GM23338 (cell line): ENCODE measurements around the gene PFDN4. TPM values are rescaled to one million over a fixed set of nuclear protein-coding genes. Genes with fewer than 3 reads are reported as not detected.
A peak's percentile ranks its signal among the peaks of the same experiment; 100 is the strongest.

Experiments
- ATAC-seq: fragments of 200-7000 bp; cut with Tn5 transposase; 3 replicates; pipeline ENCODE4 v1.9.1; 2020
- DNase-seq: peaks from one replicate; pipeline ENCODE4 v3.0.0-alpha.2; 2015; ENCODE audit warnings: low spot score
- H2AFZ ChIP-seq: fragments of 200-600 bp; sonication (generic); 2 replicates; pipeline ENCODE4 v1.8.0; 2016; ENCODE audit warnings: antibody characterized with exemption, mild to moderate bottlenecking, moderate library complexity
- H3F3A ChIP-seq: fragments of 200-600 bp; sonication (generic); replicated peaks from 2 replicates; pipeline ENCODE4 v1.8.0; 2017; ENCODE audit warnings: antibody characterized with exemption, mixed run types, low read depth
- H3K27ac ChIP-seq: fragments of 200-600 bp; sonication (generic); 2 replicates; pipeline ENCODE4 v1.6.1; 2016; ENCODE audit warnings: low read depth
- H3K27me3 ChIP-seq: fragments of 200-600 bp; sonication (generic); 2 replicates; pipeline ENCODE4 v1.8.0; 2016; ENCODE audit warnings: mild to moderate bottlenecking, mixed run types, moderate library complexity; ENCODE audit not compliant: insufficient read depth
- H3K36me3 ChIP-seq: fragments of 200-600 bp; sonication (generic); 2 replicates; pipeline ENCODE4 v1.8.0; 2016; ENCODE audit warnings: mild to moderate bottlenecking; ENCODE audit not compliant: insufficient read depth
- H3K4me1 ChIP-seq: fragments of 200-600 bp; sonication (generic); 2 replicates; pipeline ENCODE4 v1.8.0; 2016; ENCODE audit warnings: mild to moderate bottlenecking, moderate library complexity; ENCODE audit not compliant: insufficient read depth
- H3K4me2 ChIP-seq: fragments of 200-600 bp; sonication (generic); 2 replicates; pipeline ENCODE4 v1.7.1; 2017; ENCODE audit warnings: mixed run types
- H3K4me3 ChIP-seq: fragments of 200-600 bp; sonication (generic); 2 replicates; pipeline ENCODE4 v1.6.1; 2016; ENCODE audit warnings: mixed run types
- H3K79me2 ChIP-seq: fragments of 200-600 bp; sonication (generic); replicated peaks from 2 replicates; pipeline ENCODE4 v1.8.0; 2017; ENCODE audit warnings: mild to moderate bottlenecking; ENCODE audit not compliant: insufficient read depth
- H3K9me2 ChIP-seq: fragments of 200-600 bp; sonication (generic); 2 replicates; pipeline ENCODE4 v1.8.0; 2017; ENCODE audit not compliant: insufficient read depth
- H4K20me1 ChIP-seq: fragments of 200-600 bp; sonication (generic); replicated peaks from 2 replicates; pipeline ENCODE4 v1.8.0; 2017; ENCODE audit warnings: mild to moderate bottlenecking; ENCODE audit not compliant: insufficient read depth
- H3K27ac Mint-ChIP-seq: 2 replicates; pipeline ENCODE4 v1.8.0; 2020; ENCODE audit warnings: inconsistent platforms, mild to moderate bottlenecking, moderate library complexity, mixed read lengths
- H3K27me3 Mint-ChIP-seq: 3 replicates; pipeline ENCODE4 v1.8.0; 2022; ENCODE audit warnings: low read depth, mild to moderate bottlenecking, moderate library complexity, mixed read lengths, inconsistent platforms; ENCODE audit not compliant: insufficient read depth, poor library complexity
- H3K36me3 Mint-ChIP-seq: 3 replicates; pipeline ENCODE4 v1.8.0; 2021; ENCODE audit warnings: low read depth, mild to moderate bottlenecking, inconsistent platforms, moderate library complexity, mixed read lengths
- H3K4me1 Mint-ChIP-seq: 3 replicates; pipeline ENCODE4 v1.8.0; 2020; ENCODE audit warnings: mild to moderate bottlenecking, inconsistent platforms, mixed read lengths
- H3K4me3 Mint-ChIP-seq: 3 replicates; pipeline ENCODE4 v1.8.0; 2021; ENCODE audit warnings: moderate library complexity, mild to moderate bottlenecking, inconsistent platforms, mixed read lengths
- H3K9me3 Mint-ChIP-seq: 3 replicates; pipeline ENCODE4 v1.8.0; 2020; ENCODE audit warnings: moderate library complexity, mild to moderate bottlenecking, inconsistent platforms, mixed read lengths
- CREB1 ChIP-seq: fragments of 250-450 bp; sonication (Bioruptor Pico); IDR thresholded peaks from 2 replicates; pipeline ENCODE4 v1.5.0; 2020; ENCODE audit warnings: low read depth, mild to moderate bottlenecking, moderate library complexity
- EZH2 ChIP-seq: fragments of 200-600 bp; sonication (generic); IDR thresholded peaks from one replicate; pipeline ENCODE4 v1.8.0; 2017; ENCODE audit warnings: antibody characterized with exemption, mild to moderate bottlenecking, low read depth; ENCODE audit not compliant: unreplicated experiment
- EZH2phosphoT487 ChIP-seq: fragments of 200-600 bp; sonication (generic); IDR thresholded peaks from one replicate; pipeline ENCODE4 v1.8.1; 2018; ENCODE audit warnings: antibody characterized with exemption; ENCODE audit not compliant: unreplicated experiment
- JUNB ChIP-seq: IDR thresholded peaks from one replicate; pipeline ENCODE4 v1.6.1; 2016; ENCODE audit warnings: antibody characterized with exemption; ENCODE audit not compliant: unreplicated experiment
- NANOG ChIP-seq: IDR thresholded peaks from 2 replicates; pipeline ENCODE4 v1.6.1; 2016; ENCODE audit warnings: antibody characterized with exemption, borderline replicate concordance
- POLR2AphosphoS5 ChIP-seq: IDR thresholded peaks from 2 replicates; pipeline ENCODE4 v1.6.1; 2016; ENCODE audit warnings: antibody characterized with exemption, low read depth
- STAT1 ChIP-seq: IDR thresholded peaks from one replicate; pipeline ENCODE4 v1.6.1; 2016; ENCODE audit warnings: antibody characterized with exemption; ENCODE audit not compliant: unreplicated experiment
- ZNF114 ChIP-seq: fragments of 250-450 bp; sonication (Bioruptor Pico); IDR thresholded peaks from 2 replicates; pipeline ENCODE4 v1.5.0; 2020; ENCODE audit warnings: mild to moderate bottlenecking, moderate library complexity
- ZNF331 ChIP-seq: fragments of 250-450 bp; sonication (Bioruptor Pico); IDR thresholded peaks from 2 replicates; pipeline ENCODE4 v1.5.0; 2020; ENCODE audit warnings: low read depth, mild to moderate bottlenecking, moderate library complexity
- polyA plus RNA-seq: library from polyadenylated mRNA; unstranded; fragments of >200 nt; fragmentation: Nextera tagmentation; extraction: Ambion mirVana; gene quantifications from 2 replicates; pipeline ENCODE4 v1.2.1, GENCODE V29; 2016
- total RNA-seq: library from RNA; depleted of rRNA; stranded (reverse); fragments of >200 nt; shearing (Covaris generic); gene quantifications from 2 replicates; pipeline ENCODE4 v1.2.3, GENCODE V29; 2014
- TF ChIP-seq, protein P1 (sequence below): fragments of 250-450 bp; sonication (Bioruptor Pico); IDR thresholded peaks from 2 replicates; pipeline ENCODE4 v1.5.0; 2020; ENCODE audit warnings: mild to moderate bottlenecking, moderate library complexity
- TF ChIP-seq, protein P2 (sequence below): IDR thresholded peaks from 2 replicates; pipeline ENCODE4 v1.6.1; 2016; ENCODE audit warnings: antibody characterized with exemption
- TF ChIP-seq, protein P3 (sequence below): IDR thresholded peaks from one replicate; pipeline ENCODE4 v1.6.1; 2018; ENCODE audit warnings: antibody characterized with exemption; ENCODE audit not compliant: unreplicated experiment
- TF ChIP-seq, protein P4 (sequence below), 2 experiments: fragments of 200-600 bp in 1 of 2; sonication (generic) in 1 of 2; conservative IDR thresholded peaks; 2 replicates each; pipeline versions ENCODE4 v1.5.1 to v1.6.1; 2016 to 2017; ENCODE audit warnings: antibody characterized with exemption in 2 of 2, low read depth in 2 of 2, mild to moderate bottlenecking in 2 of 2, moderate library complexity in 1 of 2

Gene PFDN4
- total and polyA plus RNA-seq, 2 experiments from 2014 or later = 105 to 477 TPM

DNA sequence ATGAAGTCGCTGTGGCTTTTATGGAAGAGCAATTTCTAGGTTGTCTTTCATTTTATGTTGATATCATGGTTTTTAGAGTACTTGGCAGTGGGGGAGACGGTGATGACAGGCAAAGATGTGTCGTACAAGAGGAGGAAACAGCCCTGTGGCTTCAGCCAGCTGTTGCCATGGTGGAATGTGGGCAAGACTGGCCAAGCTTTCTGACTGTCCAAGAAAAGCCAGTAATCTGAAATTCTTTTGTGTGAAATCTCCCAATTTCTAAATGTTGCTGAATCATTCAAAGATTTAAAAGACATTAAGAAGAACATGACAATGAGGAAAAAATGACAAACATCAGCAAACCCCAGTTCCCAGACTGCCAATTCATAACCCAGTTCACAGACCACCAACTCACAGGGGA lies 23.1 kb downstream of the PFDN4 start:
- H3K4me3 ChIP-seq = no peak overlapping the region
- no peak overlapping the region for H3K27ac ChIP-seq
- no peaks in the 10 kb centered on the region for H3K36me3 ChIP-seq
- H3F3A ChIP-seq = no peaks in the 10 kb centered on the region
- ATAC-seq (no peak), DNase-seq (no peak)
- H3K27me3 ChIP-seq = no peaks in the 10 kb centered on the region
- no peaks in the 10 kb centered on the region for H3K27me3 Mint-ChIP-seq
- no peaks in the 10 kb centered on the region for H3K4me1 ChIP-seq
- H3K4me1 Mint-ChIP-seq = no peaks in the 10 kb centered on the region
- no peak overlapping the region for H3K4me2 ChIP-seq
- H3K9me2 ChIP-seq = no peaks in the 10 kb centered on the region
- no peaks in the 10 kb centered on the region for H4K20me1 ChIP-seq
- H3K9me3 Mint-ChIP-seq = peaks cover 3% of the 10 kb centered on the region; the same call in 1 of the 3 replicates
- H3K36me3 Mint-ChIP-seq = no peaks in the 10 kb centered on the region
- no peak overlapping the region for H3K4me3 Mint-ChIP-seq
- H3K27ac Mint-ChIP-seq = no peak overlapping the region
- peak overlapping the region; percentile 59; the same call in 1 of the 2 replicates for H2AFZ ChIP-seq
- no peaks in the 10 kb centered on the region for H3K79me2 ChIP-seq
- TF ChIP-seq, protein P1, sequence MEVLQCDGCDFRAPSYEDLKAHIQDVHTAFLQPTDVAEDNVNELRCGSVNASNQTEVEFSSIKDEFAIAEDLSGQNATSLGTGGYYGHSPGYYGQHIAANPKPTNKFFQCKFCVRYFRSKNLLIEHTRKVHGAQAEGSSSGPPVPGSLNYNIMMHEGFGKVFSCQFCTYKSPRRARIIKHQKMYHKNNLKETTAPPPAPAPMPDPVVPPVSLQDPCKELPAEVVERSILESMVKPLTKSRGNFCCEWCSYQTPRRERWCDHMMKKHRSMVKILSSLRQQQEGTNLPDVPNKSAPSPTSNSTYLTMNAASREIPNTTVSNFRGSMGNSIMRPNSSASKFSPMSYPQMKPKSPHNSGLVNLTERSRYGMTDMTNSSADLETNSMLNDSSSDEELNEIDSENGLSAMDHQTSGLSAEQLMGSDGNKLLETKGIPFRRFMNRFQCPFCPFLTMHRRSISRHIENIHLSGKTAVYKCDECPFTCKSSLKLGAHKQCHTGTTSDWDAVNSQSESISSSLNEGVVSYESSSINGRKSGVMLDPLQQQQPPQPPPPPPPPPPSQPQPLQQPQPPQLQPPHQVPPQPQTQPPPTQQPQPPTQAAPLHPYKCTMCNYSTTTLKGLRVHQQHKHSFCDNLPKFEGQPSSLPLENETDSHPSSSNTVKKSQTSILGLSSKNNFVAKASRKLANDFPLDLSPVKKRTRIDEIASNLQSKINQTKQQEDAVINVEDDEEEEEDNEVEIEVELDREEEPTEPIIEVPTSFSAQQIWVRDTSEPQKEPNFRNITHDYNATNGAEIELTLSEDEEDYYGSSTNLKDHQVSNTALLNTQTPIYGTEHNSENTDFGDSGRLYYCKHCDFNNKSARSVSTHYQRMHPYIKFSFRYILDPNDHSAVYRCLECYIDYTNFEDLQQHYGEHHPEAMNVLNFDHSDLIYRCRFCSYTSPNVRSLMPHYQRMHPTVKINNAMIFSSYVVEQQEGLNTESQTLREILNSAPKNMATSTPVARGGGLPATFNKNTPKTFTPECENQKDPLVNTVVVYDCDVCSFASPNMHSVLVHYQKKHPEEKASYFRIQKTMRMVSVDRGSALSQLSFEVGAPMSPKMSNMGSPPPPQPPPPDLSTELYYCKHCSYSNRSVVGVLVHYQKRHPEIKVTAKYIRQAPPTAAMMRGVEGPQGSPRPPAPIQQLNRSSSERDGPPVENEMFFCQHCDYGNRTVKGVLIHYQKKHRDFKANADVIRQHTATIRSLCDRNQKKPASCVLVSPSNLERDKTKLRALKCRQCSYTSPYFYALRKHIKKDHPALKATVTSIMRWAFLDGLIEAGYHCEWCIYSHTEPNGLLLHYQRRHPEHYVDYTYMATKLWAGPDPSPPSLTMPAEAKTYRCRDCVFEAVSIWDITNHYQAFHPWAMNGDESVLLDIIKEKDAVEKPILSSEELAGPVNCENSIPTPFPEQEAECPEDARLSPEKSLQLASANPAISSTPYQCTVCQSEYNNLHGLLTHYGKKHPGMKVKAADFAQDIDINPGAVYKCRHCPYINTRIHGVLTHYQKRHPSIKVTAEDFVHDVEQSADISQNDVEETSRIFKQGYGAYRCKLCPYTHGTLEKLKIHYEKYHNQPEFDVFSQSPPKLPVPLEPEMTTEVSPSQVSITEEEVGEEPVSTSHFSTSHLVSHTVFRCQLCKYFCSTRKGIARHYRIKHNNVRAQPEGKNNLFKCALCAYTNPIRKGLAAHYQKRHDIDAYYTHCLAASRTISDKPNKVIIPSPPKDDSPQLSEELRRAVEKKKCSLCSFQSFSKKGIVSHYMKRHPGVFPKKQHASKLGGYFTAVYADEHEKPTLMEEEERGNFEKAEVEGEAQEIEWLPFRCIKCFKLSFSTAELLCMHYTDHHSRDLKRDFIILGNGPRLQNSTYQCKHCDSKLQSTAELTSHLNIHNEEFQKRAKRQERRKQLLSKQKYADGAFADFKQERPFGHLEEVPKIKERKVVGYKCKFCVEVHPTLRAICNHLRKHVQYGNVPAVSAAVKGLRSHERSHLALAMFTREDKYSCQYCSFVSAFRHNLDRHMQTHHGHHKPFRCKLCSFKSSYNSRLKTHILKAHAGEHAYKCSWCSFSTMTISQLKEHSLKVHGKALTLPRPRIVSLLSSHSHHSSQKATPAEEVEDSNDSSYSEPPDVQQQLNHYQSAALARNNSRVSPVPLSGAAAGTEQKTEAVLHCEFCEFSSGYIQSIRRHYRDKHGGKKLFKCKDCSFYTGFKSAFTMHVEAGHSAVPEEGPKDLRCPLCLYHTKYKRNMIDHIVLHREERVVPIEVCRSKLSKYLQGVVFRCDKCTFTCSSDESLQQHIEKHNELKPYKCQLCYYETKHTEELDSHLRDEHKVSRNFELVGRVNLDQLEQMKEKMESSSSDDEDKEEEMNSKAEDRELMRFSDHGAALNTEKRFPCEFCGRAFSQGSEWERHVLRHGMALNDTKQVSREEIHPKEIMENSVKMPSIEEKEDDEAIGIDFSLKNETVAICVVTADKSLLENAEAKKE (CRISPR knock-in tag) = no peak
- TF ChIP-seq, protein P2, sequence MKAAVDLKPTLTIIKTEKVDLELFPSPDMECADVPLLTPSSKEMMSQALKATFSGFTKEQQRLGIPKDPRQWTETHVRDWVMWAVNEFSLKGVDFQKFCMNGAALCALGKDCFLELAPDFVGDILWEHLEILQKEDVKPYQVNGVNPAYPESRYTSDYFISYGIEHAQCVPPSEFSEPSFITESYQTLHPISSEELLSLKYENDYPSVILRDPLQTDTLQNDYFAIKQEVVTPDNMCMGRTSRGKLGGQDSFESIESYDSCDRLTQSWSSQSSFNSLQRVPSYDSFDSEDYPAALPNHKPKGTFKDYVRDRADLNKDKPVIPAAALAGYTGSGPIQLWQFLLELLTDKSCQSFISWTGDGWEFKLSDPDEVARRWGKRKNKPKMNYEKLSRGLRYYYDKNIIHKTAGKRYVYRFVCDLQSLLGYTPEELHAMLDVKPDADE = no peak
- TF ChIP-seq, protein P3, sequence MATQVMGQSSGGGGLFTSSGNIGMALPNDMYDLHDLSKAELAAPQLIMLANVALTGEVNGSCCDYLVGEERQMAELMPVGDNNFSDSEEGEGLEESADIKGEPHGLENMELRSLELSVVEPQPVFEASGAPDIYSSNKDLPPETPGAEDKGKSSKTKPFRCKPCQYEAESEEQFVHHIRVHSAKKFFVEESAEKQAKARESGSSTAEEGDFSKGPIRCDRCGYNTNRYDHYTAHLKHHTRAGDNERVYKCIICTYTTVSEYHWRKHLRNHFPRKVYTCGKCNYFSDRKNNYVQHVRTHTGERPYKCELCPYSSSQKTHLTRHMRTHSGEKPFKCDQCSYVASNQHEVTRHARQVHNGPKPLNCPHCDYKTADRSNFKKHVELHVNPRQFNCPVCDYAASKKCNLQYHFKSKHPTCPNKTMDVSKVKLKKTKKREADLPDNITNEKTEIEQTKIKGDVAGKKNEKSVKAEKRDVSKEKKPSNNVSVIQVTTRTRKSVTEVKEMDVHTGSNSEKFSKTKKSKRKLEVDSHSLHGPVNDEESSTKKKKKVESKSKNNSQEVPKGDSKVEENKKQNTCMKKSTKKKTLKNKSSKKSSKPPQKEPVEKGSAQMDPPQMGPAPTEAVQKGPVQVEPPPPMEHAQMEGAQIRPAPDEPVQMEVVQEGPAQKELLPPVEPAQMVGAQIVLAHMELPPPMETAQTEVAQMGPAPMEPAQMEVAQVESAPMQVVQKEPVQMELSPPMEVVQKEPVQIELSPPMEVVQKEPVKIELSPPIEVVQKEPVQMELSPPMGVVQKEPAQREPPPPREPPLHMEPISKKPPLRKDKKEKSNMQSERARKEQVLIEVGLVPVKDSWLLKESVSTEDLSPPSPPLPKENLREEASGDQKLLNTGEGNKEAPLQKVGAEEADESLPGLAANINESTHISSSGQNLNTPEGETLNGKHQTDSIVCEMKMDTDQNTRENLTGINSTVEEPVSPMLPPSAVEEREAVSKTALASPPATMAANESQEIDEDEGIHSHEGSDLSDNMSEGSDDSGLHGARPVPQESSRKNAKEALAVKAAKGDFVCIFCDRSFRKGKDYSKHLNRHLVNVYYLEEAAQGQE = no peak
- TF ChIP-seq CREB1 = no peak
- no peak for TF ChIP-seq NANOG
- no peak for TF ChIP-seq EZH2phosphoT487
- no peak for TF ChIP-seq ZNF331 (CRISPR knock-in tag)
- no peak for TF ChIP-seq ZNF114
- TF ChIP-seq, protein P4, sequence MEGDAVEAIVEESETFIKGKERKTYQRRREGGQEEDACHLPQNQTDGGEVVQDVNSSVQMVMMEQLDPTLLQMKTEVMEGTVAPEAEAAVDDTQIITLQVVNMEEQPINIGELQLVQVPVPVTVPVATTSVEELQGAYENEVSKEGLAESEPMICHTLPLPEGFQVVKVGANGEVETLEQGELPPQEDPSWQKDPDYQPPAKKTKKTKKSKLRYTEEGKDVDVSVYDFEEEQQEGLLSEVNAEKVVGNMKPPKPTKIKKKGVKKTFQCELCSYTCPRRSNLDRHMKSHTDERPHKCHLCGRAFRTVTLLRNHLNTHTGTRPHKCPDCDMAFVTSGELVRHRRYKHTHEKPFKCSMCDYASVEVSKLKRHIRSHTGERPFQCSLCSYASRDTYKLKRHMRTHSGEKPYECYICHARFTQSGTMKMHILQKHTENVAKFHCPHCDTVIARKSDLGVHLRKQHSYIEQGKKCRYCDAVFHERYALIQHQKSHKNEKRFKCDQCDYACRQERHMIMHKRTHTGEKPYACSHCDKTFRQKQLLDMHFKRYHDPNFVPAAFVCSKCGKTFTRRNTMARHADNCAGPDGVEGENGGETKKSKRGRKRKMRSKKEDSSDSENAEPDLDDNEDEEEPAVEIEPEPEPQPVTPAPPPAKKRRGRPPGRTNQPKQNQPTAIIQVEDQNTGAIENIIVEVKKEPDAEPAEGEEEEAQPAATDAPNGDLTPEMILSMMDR (conservative IDR thresholded peaks at IDR 0.05; ENCODE audit: low read depth in 2 of 2) = no peak
- no peak for TF ChIP-seq POLR2AphosphoS5
- no peak for TF ChIP-seq STAT1
- TF ChIP-seq EZH2 = no peak
- TF ChIP-seq JUNB = no peak
